Measurements from ENCODE around the gene VPS18.

Gene VPS18

DNA sequence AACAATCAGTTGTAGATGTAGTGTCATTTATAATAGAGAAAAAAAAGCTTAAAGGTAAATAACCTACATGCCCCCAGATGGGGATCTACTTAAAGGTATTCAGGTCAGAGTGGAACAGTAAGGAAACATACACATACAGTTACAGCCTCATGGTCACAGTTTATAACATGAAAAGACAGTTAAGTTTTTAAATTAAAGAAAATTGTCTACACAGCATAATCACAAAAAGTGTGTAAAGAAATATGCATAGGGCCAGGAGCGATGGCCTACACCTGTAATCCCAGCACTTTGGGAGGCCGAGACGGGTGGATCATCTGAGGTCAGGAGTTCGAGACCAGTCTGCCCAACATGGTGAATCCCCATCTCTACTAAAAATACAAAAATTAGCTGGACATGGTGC lies 27.1 kb upstream of the VPS18 start:
- no peak for DNase-seq (ENCODE audit: extremely low spot score)
- no peak for TF ChIP-seq CTCF (IDR thresholded peaks at IDR 0.05; ENCODE audit: control extremely low read depth, extremely low read depth, low read depth, missing control alignments)
- CTCF ChIA-PET = interaction anchor here (17.9 kb wide), 1 partner anchor 23 kb away, joined by 294 read pairs; no protein-coding TSS in a partner anchor
- POLR2A ChIA-PET = no interaction called here

DNA sequence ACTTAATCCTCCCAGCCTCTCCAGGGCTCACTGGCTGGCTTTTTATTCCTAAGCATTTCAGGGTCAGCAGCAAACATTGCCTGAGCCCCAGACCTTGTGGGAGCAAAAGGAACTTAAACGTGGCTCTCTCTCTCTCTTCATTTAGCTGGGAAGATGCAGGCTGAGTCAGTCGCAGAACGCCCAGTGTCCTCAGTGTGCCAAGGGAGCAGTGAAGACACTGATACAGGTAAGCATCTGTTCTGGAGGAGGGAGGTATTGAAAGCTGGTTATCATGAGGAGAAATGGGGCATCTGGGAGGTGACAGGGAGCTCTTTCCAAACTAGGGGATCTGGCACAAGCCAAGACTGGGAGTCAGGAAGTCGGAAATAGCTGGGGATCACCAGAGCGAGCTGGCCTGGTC lies 24.6 kb upstream of the VPS18 start:
- no peak for DNase-seq (ENCODE audit: extremely low spot score)
- POLR2A ChIA-PET = interaction anchor here (0.8 to 3.4 kb wide), 3 partner anchors 8 to 24 kb away, joined by 3 to 12 read pairs (median 4); partner anchors contain the start of gene VPS18
- CTCF ChIA-PET = interaction anchor here (0.7 to 17.9 kb wide), 7 partner anchors 11 to 302 kb away, joined by 3 to 294 read pairs (median 43); partner anchors contain the start of gene VPS18
- TF ChIP-seq CTCF (IDR thresholded peaks at IDR 0.05; ENCODE audit: control extremely low read depth, extremely low read depth, low read depth, missing control alignments) = no peak

DNA sequence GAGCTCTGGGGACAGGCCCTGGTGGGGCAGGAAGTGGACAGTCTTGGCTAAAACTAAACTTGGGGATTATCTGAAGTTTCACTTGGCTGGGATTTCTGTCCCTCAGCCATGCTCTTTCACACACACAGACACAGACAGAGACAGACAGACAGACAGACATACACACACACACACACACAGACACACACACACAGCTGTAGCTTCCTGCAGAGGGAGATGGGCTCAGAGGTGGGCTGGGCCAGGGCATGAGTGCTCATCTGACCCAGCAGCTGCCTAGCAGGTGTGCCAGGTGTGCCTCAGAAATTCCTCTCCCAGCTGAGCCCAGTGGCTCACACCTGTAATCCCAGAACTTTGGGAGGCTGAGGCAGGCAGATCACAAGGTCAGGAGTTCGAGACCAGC lies 23.5 kb upstream of the VPS18 start:
- CTCF ChIA-PET = interaction anchor here (0.8 to 17.9 kb wide), 7 partner anchors 10 to 72 kb away, joined by 3 to 294 read pairs (median 43); partner anchors contain the start of gene VPS18
- no peak for DNase-seq (ENCODE audit: extremely low spot score)
- TF ChIP-seq CTCF (IDR thresholded peaks at IDR 0.05; ENCODE audit: control extremely low read depth, extremely low read depth, low read depth, missing control alignments) = no peak
- POLR2A ChIA-PET = interaction anchor here (0.5 to 3.4 kb wide), 4 partner anchors 9 to 24 kb away, joined by 3 to 12 read pairs (median 7); partner anchors contain the start of gene VPS18

DNA sequence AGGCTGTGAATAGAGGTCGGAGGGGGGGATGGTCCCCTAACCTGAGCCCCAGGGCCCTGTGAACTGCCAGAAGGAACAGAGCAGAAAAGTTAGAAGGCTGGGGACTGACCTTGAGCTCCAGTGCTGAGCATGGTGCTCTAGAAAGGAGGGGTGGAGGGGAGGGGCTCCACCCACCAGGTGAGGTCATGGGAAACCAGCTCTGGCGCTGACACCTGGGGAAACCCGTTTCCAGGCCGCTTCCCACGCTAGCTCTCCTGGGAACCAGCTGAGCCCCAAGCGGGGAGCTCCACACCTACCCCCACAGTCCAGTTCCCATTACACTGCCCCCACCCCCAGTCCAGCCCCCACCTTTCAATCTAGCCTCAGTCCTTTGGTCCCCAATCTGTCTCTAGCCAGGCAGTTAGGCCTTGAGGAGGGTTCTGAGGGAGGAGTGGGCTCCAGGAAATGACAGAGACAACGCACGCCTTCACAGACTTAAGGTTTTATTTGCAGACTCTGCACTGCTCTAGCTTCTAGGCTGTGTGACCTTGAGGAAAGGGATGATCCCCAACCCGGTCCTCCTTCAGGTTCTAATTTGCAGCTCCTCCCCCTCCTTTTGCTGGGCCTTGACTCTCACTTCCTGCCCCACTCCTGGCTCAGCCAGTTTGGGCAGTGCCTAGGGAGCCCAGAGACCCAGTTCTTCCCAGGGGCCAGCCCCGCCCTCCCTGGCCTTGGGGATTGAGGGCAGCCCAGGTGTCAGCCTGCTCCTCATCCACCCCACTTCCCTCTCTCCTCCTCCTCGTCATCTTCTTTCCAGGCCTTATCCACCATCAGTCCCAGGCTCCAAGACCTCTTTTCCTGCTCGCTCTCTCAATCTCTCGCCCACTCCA lies 22.3 kb upstream of the VPS18 start:
- peak; percentile 85 for DNase-seq (ENCODE audit: extremely low spot score)
- ChIA-PET CTCF (interaction anchor here (0.8 to 17.9 kb wide), 8 partner anchors 8 to 71 kb away, joined by 3 to 294 read pairs (median 40); partner anchors contain the start of gene VPS18), POLR2A (interaction anchor here (0.5 to 3.4 kb wide), 6 partner anchors 10 to 360 kb away, joined by 5 to 16 read pairs (median 7); partner anchors contain the start of gene VPS18)
- TF ChIP-seq CTCF (IDR thresholded peaks at IDR 0.05; ENCODE audit: control extremely low read depth, extremely low read depth, low read depth, missing control alignments) = no peak

GRCh38 chr15:40872791-40873693 lies 21.2 kb upstream of the VPS18 start:
- POLR2A ChIA-PET = interaction anchor here (0.5 to 3.4 kb wide), 9 partner anchors 11 to 463 kb away, joined by 3 to 16 read pairs (median 10); partner anchors contain the start of gene VPS18
- CTCF ChIA-PET = interaction anchor here (0.8 to 17.9 kb wide), 9 partner anchors 7 to 201 kb away, joined by 3 to 294 read pairs (median 38); partner anchors contain the start of genes DLL4 and VPS18
- TF ChIP-seq CTCF (IDR thresholded peaks at IDR 0.05; ENCODE audit: control extremely low read depth, extremely low read depth, low read depth, missing control alignments) = no peak
- DNase-seq (ENCODE audit: extremely low spot score) = no peak

All from GM10248 (cell line).